Measurements from ENCODE around the gene GIMAP1. TPM values are rescaled to one million over a fixed set of nuclear protein-coding genes. Genes with fewer than 3 reads are reported as not detected.
A peak's percentile ranks its signal among the peaks of the same experiment; 100 is the strongest.

Gene GIMAP1
- total RNA-seq, 1 donor from 2014 or later: 5.2 TPM

DNA sequence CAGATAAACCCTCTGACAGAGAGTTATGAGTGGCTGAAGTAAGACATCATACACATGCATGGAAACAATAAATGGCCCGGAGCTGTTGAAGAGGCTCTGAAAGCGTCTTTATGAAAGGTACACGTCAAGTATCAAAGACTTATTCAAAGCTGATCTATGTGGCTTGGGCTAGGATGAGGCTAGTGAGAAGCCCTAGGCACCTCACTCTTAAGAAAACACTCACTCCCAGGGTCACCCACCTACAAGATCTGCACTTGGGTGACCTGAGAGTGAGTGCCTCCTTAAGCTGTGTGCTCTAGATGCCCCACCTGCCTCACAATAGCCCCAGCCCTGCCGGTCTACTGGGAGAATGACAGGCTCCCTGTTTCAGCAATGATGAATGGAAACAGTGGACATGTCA, 1.1 kb upstream of the GIMAP1 start:
- no peak overlapping the region for H3K4me3 ChIP-seq
- no peaks in the 10 kb centered on the region for H3K4me1 ChIP-seq
- intact Hi-C loops (cut with DNase I): no loop called here

GRCh38 chr7:150715738-150716137, 675 bp upstream of the GIMAP1 start:
- Histone ChIP-seq H3K9me3 (peaks cover 3% of the 10 kb centered on the region), H3K36me3 (no peaks in the 10 kb centered on the region), H3K27ac (peak overlapping the region; percentile 61), H3K27me3 (no peaks in the 10 kb centered on the region), H3K4me1 (no peaks in the 10 kb centered on the region), H3K4me3 (peak overlapping the region; percentile 37 to 44)
- intact Hi-C loops (cut with DNase I): no loop called here
- TF ChIP-seq POLR2A (IDR thresholded peaks at IDR 0.05): no peak
- no peak for TF ChIP-seq CTCF (IDR thresholded peaks at IDR 0.05)
- TF ChIP-seq POLR2AphosphoS5 (IDR thresholded peaks at IDR 0.05; ENCODE audit: insufficient read depth in 1 of 2, low read depth in 1 of 2): no peak
- no peak for DNase-seq (ENCODE audit: extremely low spot score in 2 of 2)

More for the DNA sequence above, 1.1 kb upstream of the GIMAP1 start:
- TF ChIP-seq CTCF (IDR thresholded peaks at IDR 0.05) (no peak), POLR2AphosphoS5 (IDR thresholded peaks at IDR 0.05; ENCODE audit: insufficient read depth in 1 of 2, low read depth in 1 of 2) (no peak), POLR2A (IDR thresholded peaks at IDR 0.05) (no peak)
- no peaks in the 10 kb centered on the region for H3K27me3 ChIP-seq
- H3K27ac ChIP-seq: peak overlapping the region; percentile 61
- peaks cover 3% of the 10 kb centered on the region for H3K9me3 ChIP-seq
- H3K36me3 ChIP-seq: no peaks in the 10 kb centered on the region
- no peak for DNase-seq (ENCODE audit: extremely low spot score in 2 of 2)

GRCh38 chr7:150716939-150717338, 526 bp downstream of the GIMAP1 start:
- H3K9me3 ChIP-seq: peaks cover 3% of the 10 kb centered on the region
- TF ChIP-seq CTCF (IDR thresholded peaks at IDR 0.05): no peak
- TF ChIP-seq POLR2A (IDR thresholded peaks at IDR 0.05): no peak
- no peak for TF ChIP-seq POLR2AphosphoS5 (IDR thresholded peaks at IDR 0.05; ENCODE audit: insufficient read depth in 1 of 2, low read depth in 1 of 2)
- intact Hi-C loops (cut with DNase I): no loop called here
- DNase-seq (ENCODE audit: extremely low spot score in 2 of 2): no peak
- H3K36me3 ChIP-seq: no peaks in the 10 kb centered on the region
- peak overlapping the region; percentile 37 to 44 for H3K4me3 ChIP-seq
- H3K4me1 ChIP-seq: no peaks in the 10 kb centered on the region
- no peaks in the 10 kb centered on the region for H3K27me3 ChIP-seq
- H3K27ac ChIP-seq: peak overlapping the region; percentile 20

- no peak for TF ChIP-seq POLR2AphosphoS5 (IDR thresholded peaks at IDR 0.05; ENCODE audit: insufficient read depth in 1 of 2, low read depth in 1 of 2)
- TF ChIP-seq CTCF (IDR thresholded peaks at IDR 0.05): no peak
- no peaks in the 10 kb centered on the region for H3K36me3 ChIP-seq
These were observed 1.5 kb downstream of the GIMAP1 start for GRCh38 chr7:150717814-150718420.

DNA sequence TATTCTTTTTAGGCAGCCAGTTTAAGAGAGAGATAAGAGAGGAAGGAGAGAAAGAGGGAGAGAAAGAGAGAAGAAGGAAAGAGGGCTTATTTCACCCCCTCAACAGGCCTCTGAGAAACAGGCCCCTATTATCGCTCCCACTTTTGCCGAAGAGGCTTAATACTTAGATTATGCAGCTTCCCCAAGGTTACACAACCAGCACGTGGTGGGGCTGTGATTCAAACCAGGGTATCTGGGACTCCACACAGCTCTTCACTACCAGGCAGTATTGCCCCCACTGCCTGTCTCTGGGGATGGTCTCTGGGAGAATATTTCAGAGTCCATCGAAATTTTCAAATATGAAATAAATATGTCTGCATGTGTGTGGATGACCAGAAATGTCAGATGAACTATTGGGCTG, 3.0 kb downstream of the GIMAP1 start:
- Histone ChIP-seq H3K27me3 (no peaks in the 10 kb centered on the region), H3K4me1 (no peaks in the 10 kb centered on the region), H3K9me3 (no peaks in the 10 kb centered on the region), H3K4me3 (no peak overlapping the region), H3K27ac (no peak overlapping the region), H3K36me3 (no peaks in the 10 kb centered on the region)
- intact Hi-C loops (cut with DNase I): no loop called here
- no peak for TF ChIP-seq CTCF (IDR thresholded peaks at IDR 0.05)
- no peak for TF ChIP-seq POLR2A (IDR thresholded peaks at IDR 0.05)
- DNase-seq (ENCODE audit: extremely low spot score in 2 of 2): no peak

More at GRCh38 chr7:150717814-150718420, 1.5 kb downstream of the GIMAP1 start:
- Histone ChIP-seq H3K4me1 (no peaks in the 10 kb centered on the region), H3K27me3 (no peaks in the 10 kb centered on the region), H3K27ac (peak overlapping the region; percentile 20), H3K9me3 (peaks cover 3% of the 10 kb centered on the region), H3K4me3 (peak overlapping the region; percentile 37 to 44)
- DNase-seq (ENCODE audit: extremely low spot score in 2 of 2): no peak
- intact Hi-C loops (cut with DNase I): no loop called here
